Measurements from ENCODE around the gene MMP28.

MMP28 gene, protein sequence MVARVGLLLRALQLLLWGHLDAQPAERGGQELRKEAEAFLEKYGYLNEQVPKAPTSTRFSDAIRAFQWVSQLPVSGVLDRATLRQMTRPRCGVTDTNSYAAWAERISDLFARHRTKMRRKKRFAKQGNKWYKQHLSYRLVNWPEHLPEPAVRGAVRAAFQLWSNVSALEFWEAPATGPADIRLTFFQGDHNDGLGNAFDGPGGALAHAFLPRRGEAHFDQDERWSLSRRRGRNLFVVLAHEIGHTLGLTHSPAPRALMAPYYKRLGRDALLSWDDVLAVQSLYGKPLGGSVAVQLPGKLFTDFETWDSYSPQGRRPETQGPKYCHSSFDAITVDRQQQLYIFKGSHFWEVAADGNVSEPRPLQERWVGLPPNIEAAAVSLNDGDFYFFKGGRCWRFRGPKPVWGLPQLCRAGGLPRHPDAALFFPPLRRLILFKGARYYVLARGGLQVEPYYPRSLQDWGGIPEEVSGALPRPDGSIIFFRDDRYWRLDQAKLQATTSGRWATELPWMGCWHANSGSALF

GRCh38 chr17:35795007-35795870 is at the start of gene MMP28:
Gene MMP28 (minus strand): TSS chr17:35795641. CDS start chr17:35795377, 264 bp downstream.
- no peak for DNase-seq

DNA sequence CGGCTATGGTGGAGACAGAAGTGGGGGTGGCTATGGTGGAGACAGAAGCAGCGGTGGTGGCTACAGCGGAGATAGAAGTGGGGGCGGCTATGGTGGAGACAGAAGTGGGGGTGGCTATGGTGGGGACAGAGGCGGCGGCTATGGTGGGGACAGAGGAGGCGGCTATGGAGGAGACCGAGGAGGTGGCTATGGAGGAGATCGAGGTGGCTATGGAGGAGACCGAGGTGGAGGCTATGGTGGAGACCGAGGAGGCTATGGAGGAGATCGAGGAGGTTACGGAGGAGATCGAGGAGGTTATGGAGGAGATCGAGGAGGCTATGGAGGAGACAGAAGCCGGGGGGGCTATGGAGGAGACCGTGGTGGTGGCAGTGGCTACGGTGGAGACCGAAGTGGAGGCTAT is 49.1 kb upstream of the MMP28 start:
- DNase-seq, result no peak

DNA sequence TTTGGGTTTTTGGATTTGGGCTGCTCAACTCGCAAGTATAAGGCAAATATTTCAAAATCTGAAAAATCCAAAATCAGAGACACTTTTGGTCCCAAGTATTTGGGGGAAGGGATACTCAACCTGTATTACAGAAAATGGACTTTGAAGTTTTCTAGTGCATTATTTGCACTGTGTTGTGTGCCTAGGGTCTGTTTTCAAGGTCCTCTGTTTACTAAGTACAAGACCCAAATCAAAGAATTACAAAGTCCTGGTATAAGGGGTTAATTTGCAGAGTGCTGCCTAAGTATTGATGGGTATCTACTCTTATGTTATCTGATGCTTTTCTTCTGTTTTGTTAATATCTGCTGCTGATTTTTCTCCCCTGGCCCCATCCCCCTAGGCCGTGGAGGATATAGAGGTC is 48.3 kb upstream of the MMP28 start:
- DNase-seq, result no peak

GRCh38 chr17:35842239-35842638 is 46.8 kb upstream of the MMP28 start:
- DNase-seq, result no peak

GRCh38 chr17:35841505-35841904 is 46.1 kb upstream of the MMP28 start:
- no peak for DNase-seq

- DNase-seq, result no peak
These were observed 45.7 kb upstream of the MMP28 start for GRCh38 chr17:35841101-35841500.

DNA sequence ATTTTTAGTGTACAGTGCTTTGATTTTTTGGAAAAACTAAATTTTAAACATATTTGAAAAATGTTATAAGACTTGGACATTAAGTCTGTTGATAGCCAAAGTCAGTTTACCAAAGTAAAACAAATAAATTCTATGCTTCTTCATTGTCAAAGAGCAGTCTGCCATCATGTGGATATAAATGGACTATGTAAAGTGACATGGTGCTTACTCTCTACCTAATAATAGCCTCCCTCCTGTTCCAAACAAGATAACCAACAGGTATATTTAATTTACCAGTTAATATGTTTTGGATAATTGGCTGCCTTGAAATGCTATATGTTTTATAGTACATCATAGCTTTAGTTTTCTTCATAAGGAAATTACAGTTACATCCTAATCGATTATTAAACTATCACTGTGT is 29.8 kb upstream of the MMP28 start:
- DNase-seq, result no peak

GRCh38 chr17:35821308-35821707 is 25.9 kb upstream of the MMP28 start:
- no peak for DNase-seq

DNA sequence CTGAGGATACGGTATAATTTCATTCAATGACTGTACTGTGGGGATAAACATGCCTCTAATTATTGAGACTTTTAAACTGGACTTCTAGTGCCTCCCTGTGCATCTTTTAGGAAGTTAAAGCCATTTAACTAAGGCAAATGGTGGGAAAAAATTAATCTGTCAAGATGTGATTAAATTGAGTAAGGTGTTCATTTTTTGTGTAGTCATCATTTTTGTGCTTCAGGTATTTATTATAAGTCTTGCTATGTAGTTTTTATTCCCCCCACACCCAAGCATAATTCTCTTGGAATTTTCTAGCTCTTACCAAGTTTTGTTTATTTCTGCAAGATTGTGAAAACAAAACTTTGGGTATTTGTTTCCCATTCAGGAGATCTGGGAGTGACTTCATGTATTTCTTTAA is 24.0 kb upstream of the MMP28 start:
- no peak for DNase-seq

DNA sequence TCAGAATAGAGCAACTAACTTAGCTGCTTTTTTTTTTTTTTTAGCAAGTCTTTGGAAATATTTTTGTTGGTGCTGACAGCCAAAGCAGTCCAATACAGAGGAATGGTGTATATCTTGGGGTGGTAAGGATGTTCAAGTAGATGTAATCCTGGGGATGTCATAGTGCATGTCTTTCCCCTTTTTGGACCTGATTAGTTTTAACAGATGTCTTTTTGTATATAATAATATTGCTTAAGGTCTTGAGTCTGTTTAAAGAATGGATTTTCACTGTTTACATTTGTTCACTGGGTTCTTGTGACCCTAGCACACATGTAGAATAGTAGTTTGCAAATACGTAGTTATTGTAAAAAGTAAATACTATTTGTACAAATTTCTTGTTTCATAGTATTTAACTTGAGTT is 21.8 kb upstream of the MMP28 start:
- DNase-seq, result no peak

- DNase-seq, result no peak
These were observed 21.3 kb upstream of the MMP28 start for GRCh38 chr17:35816723-35817122.

DNA sequence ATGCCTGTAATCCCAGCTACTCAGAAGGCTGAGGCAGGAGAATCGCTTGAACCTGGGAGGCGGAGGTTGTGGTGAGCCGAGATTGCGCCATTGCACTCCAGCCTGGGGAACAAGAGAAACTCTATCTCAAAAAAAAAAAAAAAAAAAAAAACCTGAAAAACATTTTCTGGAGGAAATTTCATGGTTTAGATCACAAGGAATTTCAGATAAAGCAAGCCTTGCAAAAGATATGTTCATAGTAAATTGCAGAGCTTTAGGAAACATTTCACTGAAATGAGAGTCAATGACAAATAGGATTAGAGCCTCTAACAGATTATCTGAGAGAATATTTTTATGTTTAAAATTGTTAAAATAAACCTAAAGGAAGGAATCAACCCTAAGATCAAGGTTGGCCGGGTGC is 17.0 kb upstream of the MMP28 start:
- no peak for DNase-seq

DNA sequence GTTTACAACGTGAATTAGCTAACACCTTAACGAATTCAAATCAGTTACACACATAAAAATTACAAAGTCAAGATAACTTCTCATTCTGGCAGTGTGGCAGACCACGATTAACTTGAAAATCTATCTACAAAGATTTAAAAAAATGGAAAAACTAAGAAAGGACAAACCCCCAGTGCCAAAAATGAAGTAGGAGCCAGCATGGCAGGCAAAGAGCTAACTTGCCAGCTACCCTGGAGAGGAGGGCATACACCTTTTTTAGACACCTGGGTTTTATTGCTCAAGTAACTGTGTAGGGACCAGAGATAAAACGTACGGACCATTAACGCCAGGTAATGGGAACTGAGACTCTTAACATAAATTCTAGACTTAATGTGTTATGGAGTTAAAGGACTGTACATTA is 16.3 kb upstream of the MMP28 start:
- DNase-seq, result no peak

DNA sequence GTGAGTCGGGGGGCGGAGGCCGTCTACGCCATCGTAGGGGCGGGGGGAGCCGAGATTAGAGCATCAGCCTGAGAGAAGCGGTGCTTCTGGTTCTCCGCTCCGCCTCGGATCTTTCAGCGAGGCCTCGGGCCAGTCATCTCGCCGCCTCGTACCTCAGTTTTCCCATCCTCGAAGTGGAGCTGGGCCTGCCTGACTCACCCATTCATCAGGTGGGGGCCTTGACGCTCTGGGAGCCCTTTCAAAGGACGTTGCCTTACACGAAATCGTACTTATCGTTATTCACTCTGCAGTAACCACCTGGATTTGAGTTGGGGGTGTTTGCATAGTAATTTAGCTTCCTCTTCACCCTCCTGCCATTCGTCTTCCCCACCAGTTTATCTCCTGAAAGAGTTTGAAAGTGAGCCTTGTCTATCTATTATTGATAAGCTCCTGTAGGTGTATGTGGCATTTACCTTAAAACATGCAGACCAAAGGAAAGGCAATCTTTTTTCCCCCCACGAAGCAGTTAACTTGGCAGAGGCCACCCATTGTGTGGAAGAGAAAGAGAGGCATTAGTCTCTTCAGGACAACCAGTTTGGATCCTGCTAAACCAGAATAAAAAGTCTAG is 14.5 kb upstream of the MMP28 start:
- no peak for DNase-seq

DNA sequence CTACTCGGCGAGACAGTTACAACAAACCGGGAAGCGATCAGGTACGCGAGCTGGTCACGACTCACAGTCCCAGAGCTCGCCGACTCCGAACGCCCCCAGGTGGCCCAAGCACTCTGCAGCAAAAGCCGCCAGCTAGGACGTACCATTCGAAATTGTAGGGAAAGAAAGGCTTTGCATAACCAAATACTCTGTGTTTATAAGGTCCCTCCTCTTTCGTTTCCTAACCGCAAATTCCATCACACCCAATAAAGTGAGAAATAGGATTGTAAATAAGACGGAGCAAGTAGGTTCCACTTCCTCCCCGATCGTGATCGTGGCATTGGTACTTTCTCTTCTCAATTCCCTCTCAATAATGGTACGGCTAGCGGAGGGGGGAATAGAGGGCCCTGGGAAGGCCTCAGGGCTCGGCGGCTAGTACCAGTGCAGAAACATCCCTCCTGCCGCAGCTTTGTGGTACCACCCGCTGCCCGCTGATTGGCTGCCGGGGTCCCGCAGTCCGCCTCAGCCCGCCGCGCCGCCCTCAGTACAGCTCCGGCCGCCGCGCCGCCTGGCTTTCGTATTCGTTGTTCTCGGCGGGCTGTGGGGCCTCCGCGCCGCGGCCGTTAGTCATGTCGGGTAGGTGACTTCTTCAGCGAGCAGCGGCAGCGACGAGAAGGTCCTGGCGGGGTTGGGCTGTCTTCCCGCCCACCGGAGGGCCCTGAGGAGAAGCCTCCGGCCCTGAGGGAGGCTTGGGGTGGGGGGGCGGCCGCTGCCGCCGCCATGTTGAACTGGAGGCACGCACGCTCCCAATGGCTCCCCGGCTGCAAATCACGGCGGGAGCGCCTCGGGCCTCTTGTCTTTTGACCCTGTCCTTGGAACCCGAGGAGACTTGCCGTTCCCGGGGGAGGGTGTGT is 13.8 kb upstream of the MMP28 start, which contains the start of gene TAF15:
Gene TAF15 (plus strand): TSS at position 523 of the 893 bp plus-strand sequence. CDS start 86 bp downstream, at position 609.
- DNase-seq, result peak; percentile 96

DNA sequence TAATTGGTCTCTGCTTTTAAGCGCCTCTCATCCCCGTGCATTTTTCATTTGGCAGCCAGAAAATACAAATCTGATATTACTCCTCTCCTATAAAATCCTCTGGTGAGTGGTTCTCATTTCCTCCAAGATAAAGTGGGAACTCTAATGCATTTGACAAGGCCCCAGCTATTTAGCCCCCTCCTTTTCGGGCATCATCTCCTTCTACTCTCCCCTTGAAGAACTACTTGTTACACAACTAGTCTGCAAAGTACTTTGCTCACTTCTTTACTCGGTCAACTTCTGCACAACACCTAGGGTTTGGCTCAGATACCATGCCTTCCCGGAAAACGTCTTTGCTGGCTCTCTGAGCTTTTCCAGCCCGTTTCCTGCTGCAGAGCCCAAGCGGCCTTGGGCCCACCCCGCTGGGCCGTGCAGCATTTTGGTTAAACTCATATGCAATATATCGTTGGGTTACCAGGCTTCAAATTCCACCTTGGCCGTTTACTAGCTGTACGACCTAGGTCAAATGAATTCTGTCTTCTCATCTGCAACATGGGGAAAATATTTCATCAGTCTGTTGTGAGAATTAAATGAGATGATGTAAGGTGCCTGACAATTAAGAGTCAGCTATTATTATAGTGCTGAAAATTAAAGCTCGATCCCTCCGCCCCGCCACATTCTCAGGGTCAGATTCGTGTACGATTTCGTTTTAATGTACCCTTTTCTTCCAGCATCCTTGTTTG is 13.0 kb upstream of the MMP28 start:
- DNase-seq, result no peak

DNA sequence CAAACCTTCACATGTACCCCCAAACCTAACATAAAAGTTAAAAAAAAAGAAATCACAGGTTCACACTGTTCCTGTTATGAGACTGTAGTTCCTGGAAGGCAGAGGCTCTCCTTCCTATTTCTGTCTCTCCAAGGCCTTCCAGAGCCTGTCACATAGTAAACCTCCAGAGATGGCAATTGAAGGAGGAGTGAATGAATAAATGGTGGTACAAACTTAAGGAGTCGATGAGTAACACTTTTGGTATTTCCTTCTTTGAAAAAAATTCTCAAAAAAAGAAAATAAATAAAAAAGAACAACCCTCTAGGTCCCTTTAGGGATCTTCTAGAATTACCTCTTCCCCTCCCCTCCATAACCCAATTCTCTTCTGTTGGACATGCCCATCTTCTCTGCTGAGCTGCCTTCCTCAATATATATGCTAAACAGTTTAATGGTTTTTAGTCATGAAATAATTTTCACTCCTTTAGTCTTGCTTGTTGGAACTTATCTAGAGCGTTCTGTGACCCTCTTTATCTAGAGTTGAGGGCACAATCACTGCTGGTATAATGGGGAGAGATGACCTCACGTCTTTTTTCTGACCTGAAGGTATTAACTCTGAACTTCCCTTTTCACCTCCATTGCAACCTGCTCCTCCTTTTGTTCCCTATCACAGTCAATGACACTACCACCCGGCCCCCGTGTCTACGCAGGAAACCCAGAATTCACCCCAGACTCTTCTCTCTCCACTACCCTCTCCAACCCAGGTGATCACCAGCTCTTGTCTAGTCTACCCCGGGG is 12.1 kb upstream of the MMP28 start:
- no peak for DNase-seq

DNA sequence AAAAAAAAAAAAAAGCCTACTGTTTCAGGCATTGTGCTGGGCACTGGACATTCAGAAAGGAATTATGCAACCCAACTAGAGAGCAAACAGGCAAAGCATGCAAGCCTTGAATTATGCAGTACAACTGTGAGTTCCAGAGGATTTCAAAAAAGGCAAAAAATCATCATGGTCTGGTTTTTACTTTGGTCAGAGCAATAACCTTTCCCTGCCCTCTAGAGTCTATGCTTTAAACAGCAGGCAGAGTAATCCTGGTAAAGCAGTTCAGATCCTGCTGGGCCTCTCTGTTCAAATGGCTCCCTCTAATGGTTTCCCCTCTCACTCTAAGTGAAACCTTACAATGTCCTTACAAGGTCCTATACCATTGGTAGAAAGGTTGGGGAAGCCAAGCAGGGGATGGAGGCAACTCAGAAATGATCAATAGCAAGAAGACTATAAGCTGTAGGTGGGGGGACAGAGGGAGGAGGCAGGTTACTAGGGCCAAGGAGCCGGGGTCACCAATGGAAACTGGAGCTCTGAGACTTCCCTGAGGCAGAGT is 9.3 kb upstream of the MMP28 start:
- DNase-seq, result no peak

DNA sequence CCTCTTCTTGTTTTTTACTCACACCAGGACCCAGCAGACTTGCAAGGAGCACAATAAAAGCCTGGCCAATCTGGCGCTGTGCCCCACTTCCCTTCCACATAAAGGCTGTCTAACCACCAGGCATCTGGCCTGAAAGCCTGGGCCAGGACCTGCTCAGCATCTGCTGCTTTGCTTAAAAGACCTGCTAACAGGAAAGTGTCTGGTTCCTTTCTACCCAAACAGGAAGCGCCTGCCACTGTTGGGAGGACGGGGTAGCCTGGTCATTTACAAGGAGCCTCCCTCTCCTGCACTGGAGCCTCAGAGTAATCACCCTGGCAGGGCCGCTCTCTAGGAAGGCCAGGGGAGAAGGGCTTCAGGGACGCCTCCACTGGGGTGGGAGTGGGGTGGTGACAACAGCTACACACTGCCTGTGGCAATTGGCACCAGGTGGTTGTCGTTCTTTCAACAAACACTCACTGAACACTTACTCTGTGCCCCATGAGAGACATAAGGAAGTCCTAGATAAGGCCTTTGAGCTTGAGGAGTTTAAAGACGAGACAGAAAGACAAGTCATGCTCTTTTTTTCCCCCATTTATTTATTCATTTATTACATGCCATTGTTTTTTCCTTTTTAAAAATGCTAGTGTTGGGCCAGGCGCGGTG is 6.3 kb upstream of the MMP28 start:
- no peak for DNase-seq

GRCh38 chr17:35799942-35800341 is 4.5 kb upstream of the MMP28 start:
- DNase-seq, result no peak

All from NCI-H1417 treated with DMSO at 0.1 percent for 48 hours (cell line).